ENCODE data around the gene PCSK6. TPM values are rescaled to one million over a fixed set of nuclear protein-coding genes. Genes with fewer than 3 reads are reported as not detected.

The PCSK6 gene
- total and polyA plus RNA-seq, 7 donors = 8.3 to 32.7 (median 13.3) TPM

DNA sequence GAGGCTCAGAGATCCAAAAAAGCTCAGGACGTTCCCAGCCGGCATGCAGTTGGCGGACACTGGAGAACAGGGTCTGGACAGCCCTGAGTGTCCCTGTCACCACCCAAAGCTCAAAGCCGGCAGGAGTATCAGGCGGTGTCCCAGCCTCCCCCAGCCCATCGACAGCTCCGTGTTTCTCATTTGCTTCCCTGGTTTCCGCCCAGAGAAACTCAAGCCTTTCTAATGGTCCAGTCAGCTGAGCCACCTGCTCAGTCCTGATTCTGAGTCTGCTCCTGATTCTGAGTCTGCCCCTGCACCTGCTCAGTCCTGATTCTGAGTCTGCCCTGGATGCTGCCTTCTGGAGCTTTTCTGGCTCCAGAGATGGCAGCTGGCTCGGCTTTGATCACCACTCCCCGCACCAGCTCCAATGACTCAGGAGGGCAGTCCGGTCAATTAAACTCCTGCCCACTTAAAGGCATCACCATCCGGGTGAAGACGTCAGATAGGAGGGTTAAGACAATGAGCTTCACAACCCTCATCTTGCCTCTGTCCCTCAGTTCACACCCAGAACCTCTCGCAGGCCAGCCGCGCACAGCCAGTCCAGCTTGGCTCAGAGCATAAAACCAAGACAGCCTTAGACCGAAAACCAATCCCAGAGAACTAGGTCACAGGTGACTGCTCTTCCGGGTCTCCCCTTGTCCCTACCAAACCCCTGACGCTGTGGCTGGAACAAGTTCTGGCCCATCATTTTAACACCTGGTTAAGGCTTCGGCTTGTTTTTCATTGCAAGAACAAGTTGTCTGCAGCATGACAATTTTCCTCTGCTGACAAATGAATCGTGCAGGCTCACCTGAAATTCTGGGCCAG, 6.8 kb downstream of the PCSK6 start:
- DNase-seq (peak; percentile 59 to 81), ATAC-seq (peak; percentile 85 to 92 (median 90))
- H3K4me3 ChIP-seq = peak overlapping the region; percentile 1

DNA sequence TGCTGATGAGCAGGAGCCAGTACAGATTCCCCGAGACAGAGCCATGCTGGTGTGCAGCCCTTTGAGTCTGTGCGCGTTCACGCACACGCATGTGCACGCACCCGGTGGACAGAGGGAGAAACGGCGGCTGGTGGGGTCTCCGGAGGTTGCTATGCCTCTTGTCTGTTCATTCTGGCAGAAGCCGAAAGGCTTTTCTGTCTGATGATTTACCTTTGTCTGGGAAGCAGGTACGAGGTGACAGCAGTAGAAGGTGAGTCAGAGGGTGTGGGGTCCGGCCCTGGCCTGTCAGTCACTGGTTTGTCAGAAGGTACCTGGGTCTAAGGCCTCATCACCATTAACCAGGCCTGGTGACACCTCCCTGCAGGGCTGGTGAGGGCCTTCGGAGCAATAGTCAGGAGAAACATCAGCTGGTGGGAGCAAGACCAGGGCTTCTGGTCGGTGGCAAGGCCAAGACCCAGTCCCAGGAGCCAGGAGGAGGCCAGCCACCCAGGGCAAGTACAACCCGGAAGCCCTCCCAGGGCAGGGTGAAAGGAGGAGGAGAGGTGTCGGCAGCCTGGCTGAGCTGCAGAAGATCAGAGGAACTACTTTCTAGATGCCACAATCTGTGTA, 7.5 kb downstream of the PCSK6 start:
- Histone ChIP-seq H3K36me3 (ENCODE audit: insufficient read depth in 1 of 2, low read depth in 1 of 2) (peaks cover 0 to 18% of the 10 kb centered on the region in 2 donors), H3K9me3 (no peaks in the 10 kb centered on the region), H3K27me3 (ENCODE audit: insufficient read depth in 3 of 3, low read length in 2 of 3) (no peaks in the 10 kb centered on the region), H3K4me1 (peaks cover 28% of the 10 kb centered on the region), H3K4me3 (peak overlapping the region; percentile 1), H3K27ac (peak overlapping the region; percentile 75)
- 81 to 89% (median 82%) methylated on average over 17 of the region's 17 CpGs for WGBS, 3 donors
- intact Hi-C loops (cut with DNase I) = no loop called here
- ATAC-seq (no peak), DNase-seq (no peak)
- TF ChIP-seq, protein P1, sequence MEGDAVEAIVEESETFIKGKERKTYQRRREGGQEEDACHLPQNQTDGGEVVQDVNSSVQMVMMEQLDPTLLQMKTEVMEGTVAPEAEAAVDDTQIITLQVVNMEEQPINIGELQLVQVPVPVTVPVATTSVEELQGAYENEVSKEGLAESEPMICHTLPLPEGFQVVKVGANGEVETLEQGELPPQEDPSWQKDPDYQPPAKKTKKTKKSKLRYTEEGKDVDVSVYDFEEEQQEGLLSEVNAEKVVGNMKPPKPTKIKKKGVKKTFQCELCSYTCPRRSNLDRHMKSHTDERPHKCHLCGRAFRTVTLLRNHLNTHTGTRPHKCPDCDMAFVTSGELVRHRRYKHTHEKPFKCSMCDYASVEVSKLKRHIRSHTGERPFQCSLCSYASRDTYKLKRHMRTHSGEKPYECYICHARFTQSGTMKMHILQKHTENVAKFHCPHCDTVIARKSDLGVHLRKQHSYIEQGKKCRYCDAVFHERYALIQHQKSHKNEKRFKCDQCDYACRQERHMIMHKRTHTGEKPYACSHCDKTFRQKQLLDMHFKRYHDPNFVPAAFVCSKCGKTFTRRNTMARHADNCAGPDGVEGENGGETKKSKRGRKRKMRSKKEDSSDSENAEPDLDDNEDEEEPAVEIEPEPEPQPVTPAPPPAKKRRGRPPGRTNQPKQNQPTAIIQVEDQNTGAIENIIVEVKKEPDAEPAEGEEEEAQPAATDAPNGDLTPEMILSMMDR (IDR thresholded peaks at IDR 0.05) = no peak

More for the DNA sequence above, 6.8 kb downstream of the PCSK6 start:
- Histone ChIP-seq H3K4me1 (peaks cover 28% of the 10 kb centered on the region), H3K27ac (peak overlapping the region; percentile 75), H3K36me3 (ENCODE audit: insufficient read depth in 1 of 2, low read depth in 1 of 2) (peaks cover 0 to 18% of the 10 kb centered on the region in 2 donors), H3K9me3 (no peaks in the 10 kb centered on the region), H3K27me3 (ENCODE audit: insufficient read depth in 3 of 3, low read length in 2 of 3) (no peaks in the 10 kb centered on the region)
- 29 to 48% (median 30%) methylated on average over 21 of the region's 21 CpGs for WGBS, 3 donors
- intact Hi-C loops (cut with DNase I) = no loop called here
- TF ChIP-seq, protein P1 (IDR thresholded peaks at IDR 0.05) = no peak

DNA sequence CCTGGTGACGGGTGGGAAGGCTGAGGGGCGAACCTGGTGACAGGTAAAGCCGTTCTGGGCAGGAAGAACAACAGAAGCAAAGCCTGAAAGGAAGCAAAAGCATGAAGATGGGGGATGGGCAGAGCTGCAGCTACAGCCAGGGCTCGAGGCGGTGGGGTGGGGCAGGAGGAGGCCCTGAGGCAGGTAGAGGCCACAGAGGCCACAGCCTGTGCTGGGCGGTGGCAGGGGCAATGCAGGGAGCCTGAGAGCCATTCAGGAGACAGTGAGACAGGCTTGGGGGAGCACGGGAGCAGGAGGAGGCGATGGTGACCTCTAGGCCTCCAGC, 8.2 kb downstream of the PCSK6 start:
- Histone ChIP-seq H3K27me3 (ENCODE audit: insufficient read depth in 3 of 3, low read length in 2 of 3) (no peaks in the 10 kb centered on the region), H3K36me3 (ENCODE audit: insufficient read depth in 1 of 2, low read depth in 1 of 2) (peaks cover 0 to 15% of the 10 kb centered on the region in 2 donors), H3K4me1 (peaks cover 28% of the 10 kb centered on the region), H3K4me3 (no peak overlapping the region), H3K9me3 (no peaks in the 10 kb centered on the region), H3K27ac (peak overlapping the region; percentile 75)
- WGBS, 3 donors = 91 to 94% (median 91%) methylated on average over 8 of the region's 8 CpGs
- TF ChIP-seq, protein P1 (IDR thresholded peaks at IDR 0.05) = no peak
- ATAC-seq (no peak), DNase-seq (no peak)
- intact Hi-C loops (cut with DNase I) = no loop called here

DNA sequence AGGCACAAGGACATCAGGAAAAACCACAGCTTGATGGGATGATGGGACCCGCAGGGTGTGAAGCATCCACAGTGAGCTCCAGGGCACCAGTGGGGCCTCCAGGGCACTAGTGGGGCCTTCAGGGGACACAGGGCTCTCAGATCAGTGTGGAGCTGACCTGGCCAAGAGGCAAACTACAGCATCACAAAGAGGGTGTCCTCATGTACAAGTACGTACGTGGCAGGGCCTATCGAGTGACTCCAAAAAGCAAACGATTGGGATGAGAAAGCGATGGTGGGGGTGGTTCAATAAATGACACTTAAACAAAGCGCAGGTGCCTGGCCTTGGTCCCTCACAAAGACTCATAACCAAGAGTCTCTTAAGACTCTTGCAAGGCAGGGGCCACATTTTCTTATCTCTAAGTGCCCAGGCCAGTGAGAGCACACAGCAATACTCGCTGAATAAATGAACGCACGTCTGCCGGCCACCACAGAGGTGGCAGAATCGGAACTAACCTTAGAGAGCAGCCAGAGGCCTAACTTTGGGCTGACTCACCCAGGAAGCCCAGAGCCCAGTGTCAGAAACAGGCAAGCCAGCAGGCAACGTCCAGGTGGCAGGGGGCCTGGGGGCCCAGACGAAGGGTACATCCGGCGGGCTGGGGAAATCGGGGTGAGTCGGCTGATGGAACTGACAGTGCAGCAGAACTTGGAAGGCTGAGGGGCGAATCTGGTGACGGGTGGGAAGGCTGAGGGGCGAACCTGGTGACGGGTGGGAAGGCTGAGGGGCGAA, 8.7 kb downstream of the PCSK6 start:
- TF ChIP-seq, protein P1 (IDR thresholded peaks at IDR 0.05) = no peak
- intact Hi-C loops (cut with DNase I) = no loop called here
- Histone ChIP-seq H3K27ac (no peak overlapping the region), H3K4me1 (peaks cover 28% of the 10 kb centered on the region), H3K4me3 (no peak overlapping the region), H3K9me3 (no peaks in the 10 kb centered on the region), H3K27me3 (ENCODE audit: insufficient read depth in 3 of 3, low read length in 2 of 3) (no peaks in the 10 kb centered on the region), H3K36me3 (ENCODE audit: insufficient read depth in 1 of 2, low read depth in 1 of 2) (peaks cover 0 to 10% of the 10 kb centered on the region in 2 donors)
- 94 to 95% (median 94%) methylated on average over 23 of the region's 23 CpGs for WGBS, 3 donors
- ATAC-seq (no peak), DNase-seq (peak in 1 of 2 donors; percentile 34)
